HG03378 (cell line): ENCODE measurements around the gene PRL.

Experiments
- ATAC-seq: cut with Tn5 transposase; IDR thresholded peaks from one replicate; pipeline ENCODE4 v1.9.1; 2021; ENCODE audit warnings: mild to moderate bottlenecking, moderate library complexity; ENCODE audit not compliant: unreplicated experiment

Gene PRL

DNA sequence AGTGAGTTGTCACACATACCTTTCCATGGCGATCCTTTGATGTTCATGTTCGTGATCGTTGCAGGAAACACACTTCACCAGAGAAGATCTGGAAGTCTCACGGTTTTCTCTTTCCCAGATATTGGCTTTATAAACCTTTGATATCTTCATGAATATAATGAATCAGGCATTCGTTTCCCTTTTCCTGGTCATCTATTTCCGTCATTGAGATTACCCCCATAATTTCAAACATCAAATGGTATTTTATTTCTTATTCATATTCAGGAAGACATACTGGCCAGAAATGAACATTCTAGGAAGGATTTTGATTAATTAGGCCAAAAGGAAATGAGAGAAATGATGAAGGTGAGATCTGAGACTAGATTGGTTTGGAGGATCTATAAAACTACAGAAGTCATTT lies at the start of gene PRL:
Gene PRL (minus strand): TSS at position 101 of the 400 bp plus-strand sequence. CDS start 54 bp downstream, at position 47.
- no peak for ATAC-seq

DNA sequence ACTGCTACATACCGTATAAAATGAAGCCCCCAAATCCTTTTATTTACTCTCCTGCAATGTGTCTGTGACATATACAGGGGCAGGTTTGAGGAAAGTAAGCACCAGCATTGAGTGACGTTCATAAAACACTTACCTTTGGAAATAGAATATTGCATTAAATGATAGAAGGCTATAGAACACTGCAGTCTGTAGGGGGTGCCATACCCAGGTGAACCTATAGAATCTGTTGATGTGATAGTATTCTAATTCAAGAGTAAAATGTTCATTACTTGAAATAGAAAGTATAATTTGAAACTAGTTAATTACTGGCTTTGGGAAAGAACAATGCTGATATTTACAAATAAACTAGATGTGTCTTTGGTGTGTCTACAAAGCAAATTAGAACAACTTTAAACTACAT lies 47.0 kb upstream of the PRL start:
- no peak for ATAC-seq

DNA sequence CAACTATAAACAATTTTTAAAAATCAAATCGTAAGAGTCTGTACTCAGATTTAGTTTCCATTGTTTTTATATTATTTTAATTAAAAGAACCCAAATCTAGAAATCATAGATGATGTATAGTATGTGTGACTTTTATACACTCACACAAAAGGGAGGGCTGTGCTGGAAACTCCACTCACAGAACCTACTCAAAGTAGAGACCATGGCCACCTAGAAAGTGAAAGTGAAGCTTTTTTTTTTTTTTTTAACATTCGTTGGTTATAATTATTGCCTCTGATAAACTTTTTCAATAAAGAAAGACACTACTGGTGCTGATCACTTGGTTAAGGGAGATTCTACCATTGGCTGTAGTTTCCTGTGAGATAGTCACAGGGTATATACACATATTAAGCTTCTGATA lies 37.9 kb upstream of the PRL start:
- no peak for ATAC-seq

DNA sequence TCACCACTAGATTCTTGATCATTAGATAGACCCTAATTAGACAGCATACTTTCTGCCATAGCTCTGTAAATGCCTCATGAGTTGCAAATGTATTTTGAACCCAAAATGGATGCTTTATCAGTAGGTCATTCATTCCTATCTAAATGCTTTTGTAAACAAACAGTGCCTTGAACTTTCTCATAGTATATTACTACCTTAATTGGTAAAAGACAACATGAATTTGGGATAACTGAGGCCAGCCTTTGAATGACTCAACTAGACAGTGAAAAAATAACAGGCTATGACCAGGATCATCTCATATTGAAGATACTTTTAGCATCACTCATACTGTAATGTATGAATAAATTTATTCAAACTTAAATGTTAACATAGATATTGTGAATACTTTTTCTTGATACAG lies 37.0 kb upstream of the PRL start:
- ATAC-seq, result no peak

DNA sequence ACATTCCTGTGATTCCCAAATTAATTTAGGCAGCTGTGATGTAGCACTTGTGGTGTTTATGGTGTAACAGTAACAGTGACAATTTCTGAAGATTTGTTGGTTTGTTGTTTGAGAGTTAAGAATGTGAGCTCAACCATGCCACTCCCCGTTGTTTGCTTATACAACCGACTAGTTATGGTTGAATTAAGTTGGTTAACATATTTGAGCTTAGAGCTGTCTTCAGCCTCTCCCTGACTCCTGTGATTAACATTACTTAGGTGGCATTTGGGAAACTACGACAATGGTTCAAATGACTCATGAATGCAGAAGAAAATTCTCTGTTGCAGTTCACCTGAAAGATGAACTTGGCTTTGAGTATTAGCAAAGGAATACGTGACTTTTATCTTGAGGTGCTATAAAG lies 35.9 kb upstream of the PRL start:
- ATAC-seq, result no peak

DNA sequence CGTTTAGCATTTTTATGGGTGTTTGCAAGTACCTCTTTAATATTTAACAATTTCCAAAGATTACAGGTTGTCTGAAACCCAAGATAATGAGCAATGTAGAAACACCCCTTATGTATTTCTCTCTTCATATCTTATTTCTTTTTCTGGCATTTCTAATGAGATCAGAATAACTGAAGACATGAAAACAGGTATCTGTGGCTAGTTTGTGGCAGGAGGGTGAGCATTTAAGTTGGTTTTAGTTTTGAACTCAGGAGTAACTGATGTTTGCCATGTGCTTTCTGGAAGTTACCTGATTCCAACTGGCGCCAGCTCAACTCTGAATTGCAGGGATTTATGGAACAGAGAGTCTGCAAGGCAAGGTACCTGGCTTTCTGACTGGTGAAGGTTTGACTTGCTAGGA lies 35.4 kb upstream of the PRL start:
- no peak for ATAC-seq

DNA sequence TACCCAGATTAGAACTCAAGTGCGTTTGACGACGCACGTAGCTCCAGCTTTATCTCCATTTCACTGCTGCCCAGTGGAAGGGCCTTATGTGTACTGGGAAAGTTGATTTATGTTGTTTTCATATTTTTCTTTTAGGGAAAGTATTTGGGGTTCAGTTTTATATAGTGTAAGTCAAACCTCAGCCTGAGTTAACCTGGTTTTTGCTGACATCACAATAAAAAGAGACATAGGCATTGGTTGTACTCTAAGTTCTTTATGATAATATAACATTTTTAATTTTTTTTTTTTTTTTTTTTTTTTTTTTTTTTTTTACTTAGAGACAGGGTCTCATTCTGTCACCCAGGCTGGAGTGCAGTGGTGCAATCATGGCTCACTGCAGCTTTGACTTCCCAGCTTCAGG lies 34.1 kb upstream of the PRL start:
- no peak for ATAC-seq

DNA sequence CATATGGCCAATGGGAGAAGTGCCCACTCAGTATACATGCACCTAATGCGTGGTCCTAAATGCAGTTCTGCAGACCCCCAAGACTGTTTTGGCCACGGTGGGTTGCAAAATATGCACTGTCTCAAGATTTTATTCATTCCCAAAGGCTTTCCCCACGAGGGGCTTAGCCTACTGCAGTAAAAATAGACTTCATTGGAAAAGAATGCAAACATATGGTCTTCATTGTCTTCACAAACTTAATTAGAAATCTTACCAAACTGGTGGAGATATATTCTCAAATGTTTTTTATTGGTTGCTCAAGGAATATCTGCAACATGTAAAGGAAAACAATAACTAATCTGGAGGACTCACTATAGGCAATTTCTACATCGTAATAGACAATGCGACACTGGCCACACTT lies 31.6 kb upstream of the PRL start:
- ATAC-seq, result no peak

DNA sequence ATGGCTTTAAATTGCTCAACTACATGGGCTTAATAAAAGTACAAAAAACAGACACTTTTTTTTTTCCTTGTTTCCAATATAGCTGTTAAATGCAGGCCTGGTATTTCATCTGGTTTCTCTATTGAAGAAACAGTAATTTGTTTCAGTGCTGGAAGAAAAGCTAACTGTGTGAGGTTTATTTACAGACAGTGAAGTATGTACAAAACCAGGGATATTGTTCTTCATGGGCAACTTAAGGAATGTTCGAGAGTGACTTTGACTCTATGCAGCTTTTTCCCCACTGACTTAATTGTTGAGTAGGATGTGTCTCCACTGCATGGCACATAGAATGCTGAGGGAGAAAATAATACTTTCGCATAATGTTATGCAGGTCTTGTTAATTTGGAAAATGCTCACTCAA lies 31.0 kb upstream of the PRL start:
- ATAC-seq, result no peak

DNA sequence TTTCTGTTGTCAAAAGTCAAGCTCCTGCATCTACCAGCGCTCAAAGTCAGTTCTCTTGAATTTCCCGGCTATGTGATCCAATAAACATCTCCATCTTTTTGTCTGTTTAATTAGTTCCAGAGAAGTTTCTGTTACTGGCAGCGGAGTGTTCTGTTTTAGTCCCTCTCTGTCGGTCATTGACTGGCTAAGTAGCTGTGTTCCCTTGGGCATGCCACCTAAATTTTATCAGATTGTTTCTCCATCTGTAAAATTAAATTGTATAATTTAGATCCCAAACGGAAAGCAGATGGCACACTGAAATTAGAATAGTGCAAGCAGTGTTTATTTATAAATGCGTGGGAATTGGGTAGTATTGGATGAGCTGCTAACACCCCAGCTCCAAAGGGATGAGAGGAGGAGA lies 29.7 kb upstream of the PRL start:
- ATAC-seq, result no peak

DNA sequence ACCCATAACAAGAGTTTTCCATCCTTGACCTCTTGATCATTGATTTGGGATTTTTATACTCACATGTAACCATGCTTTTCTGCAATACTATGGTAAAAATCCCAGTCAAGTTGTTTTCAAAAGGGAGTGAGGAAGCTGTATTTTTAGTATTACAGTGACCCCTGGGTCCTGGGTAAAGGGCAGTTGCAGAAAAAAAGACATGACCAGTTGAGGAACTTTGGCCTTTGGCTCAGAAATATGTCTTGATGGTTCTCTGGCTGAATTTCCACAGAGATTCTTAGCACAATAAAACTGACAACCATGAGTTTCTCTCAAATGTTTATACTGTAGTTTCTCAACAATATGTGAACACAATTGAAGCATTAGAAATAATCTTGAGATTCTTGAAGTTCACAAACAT lies 28.6 kb upstream of the PRL start:
- ATAC-seq, result no peak

DNA sequence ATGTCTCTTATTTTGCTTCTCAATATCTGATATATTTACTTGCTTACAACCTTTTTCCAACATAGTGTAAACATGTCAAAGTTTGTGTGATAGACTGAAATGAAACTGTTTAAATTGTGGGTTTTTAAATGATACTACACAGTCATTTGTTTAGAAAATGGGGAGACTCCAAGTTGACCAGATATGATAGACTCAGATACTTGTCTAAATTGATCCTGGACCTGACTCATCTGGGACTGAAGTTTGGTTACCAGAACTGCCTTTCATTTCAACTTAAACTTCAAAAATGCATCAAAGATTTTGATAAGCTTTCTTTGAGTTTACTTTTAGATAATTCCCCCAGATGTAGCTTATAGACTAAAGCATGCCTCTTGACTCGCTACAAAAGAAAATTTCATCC lies 27.0 kb upstream of the PRL start:
- ATAC-seq, result no peak

DNA sequence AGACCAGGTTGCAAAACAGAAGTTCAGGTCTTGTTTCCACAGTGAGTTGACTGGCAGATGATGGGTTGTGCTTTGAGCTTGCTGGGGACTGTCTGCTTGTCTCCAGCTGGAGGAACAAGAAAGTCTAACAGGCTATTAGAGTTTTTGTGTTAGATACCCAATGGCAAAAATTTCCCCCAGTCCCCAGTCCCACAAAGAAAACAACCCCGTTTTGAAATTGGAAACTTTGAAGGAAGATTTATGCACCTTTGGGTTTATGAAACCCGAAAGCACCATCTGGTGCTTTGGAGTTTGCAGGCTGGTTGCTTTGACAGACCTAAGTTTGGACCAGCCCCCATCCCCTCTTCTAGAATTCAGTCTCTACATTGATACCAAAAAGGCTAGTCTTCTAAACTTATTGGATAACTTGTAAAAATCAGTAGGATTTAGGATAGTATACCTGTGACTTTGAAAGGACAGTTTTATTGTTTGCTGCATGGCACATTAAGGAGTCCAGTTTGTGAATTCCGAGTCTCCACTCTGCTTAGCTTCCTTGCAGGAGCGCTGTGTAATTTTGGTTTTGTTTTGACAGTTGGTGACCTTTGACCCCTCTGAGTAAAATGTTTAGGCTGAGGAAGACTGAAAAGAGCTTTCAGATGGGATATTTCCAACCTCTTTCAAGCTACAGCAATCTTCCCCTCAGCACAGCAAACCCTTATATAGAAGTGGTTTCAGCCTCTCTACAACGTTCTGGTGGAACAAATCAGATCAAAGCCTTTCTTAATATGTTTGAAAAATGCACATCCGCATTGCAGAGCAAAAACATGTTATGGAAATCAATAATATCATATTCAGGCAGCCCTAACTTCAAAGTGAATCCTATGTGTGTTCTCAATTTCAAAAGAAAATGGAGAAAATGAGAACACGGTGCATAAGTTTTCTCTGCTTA lies 25.5 kb upstream of the PRL start:
- no peak for ATAC-seq

DNA sequence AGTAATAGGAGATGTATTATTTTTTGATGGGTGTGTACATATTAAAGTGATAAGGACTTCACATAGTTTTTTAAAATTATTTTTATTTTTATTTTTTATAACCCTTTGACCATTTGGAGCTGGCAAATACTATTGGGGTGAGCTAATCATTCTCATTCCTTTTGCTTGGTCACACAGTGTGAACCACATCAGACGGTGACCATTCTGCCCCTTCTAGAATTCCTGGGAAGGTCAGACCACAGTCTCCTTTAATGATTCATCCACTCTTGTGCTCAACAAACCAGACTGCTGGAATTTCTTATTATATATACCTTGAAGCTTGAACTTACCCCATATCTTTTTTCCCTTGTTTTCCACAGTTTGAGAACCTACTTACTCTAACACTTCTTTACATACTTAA lies 23.9 kb upstream of the PRL start:
- no peak for ATAC-seq

DNA sequence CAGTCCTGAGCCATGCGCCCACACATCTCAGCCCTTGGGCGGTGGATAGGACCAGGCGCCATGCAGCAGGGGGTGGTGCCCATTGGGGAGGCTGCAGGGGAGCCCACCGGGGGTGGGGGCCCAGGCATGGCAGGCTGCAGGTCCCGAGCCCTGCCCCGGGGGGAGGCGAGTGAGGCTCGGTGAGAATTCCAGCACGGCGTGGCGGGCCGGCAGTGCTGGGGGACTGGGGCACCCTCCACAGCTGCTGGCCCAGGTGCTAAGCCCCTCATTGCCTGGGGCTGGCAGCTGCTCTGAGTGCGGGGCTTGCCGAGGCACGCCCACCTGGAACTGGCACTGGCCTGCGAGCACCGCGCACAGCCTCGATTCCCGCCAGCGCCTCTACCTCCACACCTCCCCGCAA lies 21.6 kb upstream of the PRL start:
- no peak for ATAC-seq

DNA sequence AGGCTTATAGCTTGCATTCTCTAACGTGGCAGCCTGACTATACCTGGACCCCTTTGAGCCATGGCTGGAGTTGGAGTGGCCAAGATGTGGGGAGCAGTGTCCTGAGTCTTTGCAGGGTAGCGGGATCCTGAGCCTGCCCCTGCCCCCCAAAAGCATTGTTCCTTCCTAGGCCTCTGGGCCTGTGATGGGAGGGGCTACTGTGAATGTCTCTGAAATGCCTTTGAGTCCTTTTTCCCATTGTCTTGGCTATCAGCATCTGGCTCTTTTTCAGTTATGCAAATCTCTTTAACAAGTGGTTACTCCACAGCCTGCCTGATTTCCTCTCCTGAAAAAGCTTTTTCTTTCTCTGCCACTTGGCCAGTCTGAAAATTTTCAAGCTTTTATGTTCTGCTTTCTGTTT lies 17.0 kb upstream of the PRL start:
- ATAC-seq, result no peak

DNA sequence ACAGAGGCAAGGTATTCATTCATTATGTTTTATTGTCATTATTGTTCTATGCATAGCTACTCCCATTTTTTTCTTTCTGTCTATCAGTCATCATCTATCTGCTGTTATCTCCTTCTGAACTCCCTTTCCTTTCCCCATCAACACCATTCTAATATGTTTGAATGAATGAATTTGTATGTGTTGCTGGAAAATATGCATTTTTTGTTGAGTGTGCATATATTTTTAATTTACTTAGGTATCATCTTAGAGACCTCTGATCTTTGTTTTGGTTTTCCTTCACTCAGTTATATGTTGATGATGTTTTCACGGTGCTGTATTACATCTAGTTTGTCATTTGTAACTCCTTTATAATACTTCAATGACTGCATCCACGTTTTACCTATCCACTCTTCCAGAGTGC lies 12.1 kb upstream of the PRL start:
- ATAC-seq, result no peak

DNA sequence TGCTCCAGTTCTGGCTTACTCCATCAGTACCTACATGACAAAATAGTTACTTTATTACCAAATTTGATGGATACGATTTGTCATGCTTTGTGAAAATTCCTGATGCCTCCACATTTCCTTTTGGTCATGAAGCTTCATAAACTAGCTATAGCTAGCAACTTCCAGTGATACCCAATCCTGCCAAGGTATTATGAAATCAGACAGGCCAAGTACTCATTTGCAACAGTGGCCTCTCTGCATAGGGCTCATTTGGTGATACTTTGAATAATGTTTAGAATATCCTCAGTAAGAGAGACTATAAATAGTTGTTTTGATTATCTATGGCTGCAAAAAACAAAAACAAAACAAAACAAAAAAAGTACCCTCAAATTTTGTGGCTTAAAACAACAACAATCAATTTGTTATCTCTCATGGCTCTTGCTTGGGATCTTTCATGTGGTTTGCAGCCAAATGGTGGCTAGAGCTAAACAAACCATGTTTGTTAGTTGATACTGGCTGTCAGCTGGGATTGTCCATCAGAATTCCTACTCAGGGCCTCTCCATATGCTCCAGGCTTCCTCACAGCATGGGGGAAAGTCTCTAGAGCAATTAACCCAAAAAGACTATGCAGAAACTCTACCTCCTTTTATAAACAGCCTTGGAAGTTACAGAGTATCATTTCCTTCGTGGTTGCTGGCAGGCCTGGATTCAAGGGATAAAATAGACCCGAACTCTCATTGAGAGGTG lies 10.1 kb upstream of the PRL start:
- no peak for ATAC-seq

DNA sequence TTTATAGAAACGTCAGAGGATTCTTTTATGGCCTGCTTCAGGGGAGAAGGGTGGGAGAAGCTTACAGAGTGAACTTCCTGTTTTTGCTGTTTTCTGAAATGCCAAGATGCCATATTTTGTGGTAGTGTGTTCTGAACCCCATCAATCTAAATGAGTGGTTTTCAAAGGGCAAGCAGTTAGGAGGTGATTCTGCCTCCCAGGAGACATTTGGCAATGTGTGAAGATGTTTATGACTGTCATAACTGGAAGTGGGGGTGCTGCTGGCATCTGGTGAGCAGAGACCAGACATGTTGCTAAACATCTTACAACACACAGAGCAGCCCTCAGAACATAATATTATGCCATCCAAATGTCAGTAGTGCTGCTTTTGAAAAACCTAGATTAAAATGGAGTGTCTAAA lies 6.0 kb upstream of the PRL start:
- no peak for ATAC-seq

DNA sequence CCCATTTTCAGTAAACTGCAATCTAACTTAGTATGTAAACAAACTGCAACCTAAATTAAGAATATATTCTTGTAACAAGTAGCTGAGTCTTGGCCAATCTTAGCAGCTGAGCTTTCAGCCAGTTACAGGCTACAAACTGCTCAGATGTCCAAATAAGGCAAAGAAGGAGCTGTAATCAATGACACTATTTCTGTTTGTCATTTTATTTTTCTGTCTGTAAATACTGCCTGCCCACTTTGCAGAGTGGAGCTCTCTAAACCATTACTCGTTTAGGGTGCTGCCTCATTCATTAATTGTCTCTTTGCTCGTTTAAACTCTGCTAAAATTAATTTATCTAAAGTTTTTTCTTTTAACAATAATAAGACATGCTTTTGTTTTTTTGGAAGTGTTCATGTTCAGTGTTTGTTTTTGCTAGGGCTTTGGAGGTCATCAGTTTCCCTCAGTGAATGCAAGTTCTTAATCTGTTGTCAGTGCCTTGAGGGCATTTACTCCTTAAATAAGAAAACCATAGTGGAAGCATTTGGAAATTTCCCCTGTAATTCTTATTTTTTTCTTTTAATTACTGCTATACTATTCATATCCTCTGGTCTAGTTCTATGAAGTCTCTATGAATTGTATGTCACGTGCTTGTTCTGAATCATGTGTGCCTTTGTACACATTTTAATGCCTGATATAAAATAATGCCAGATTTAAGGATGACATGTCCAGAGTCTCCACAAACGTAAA lies 3.6 kb upstream of the PRL start:
- ATAC-seq, result no peak

DNA sequence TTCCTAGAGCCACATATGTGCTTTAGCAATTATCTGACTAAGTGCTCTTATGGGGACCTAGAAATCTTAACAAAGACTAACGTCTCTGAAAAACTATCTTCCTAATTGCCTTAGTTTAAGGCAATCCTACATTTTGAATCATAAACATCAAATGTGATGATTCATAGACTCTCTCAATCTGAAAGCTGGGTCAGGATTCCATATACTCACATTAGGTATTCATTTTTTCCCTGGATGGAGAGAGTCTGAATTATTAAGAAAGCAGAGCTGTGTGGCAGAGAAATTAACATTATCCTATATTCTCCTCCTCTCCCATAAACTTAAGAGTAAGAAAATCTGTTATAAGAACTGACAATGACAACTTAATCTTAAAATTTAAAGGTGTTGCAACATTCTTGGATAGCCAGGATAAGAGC lies 1.6 kb upstream of the PRL start:
- ATAC-seq, result no peak

DNA sequence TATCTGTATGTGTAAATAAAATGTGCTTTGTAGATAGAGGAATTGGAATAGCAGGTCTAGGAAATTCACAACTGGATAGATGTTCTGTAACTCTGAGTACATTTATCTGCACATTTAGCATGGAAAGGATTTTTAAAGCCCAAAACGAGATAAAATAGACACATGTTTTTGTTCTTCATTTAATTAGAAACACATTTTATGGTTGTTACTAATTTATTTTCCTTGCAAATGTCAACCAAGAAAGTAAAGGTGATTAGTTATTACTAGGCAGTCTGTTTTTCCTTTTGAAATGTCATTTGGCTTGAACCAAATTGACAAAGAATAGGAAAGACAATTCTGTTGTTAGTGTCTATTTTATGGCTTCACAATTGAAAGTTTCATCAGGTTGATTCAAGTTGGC lies 769 bp downstream of the PRL start:
- no peak for ATAC-seq
